BJ (cell line): Measurements from ENCODE around the gene BMERB1. TPM values are rescaled to one million over a fixed set of nuclear protein-coding genes. Genes with fewer than 3 reads are reported as not detected.
"Not testable (repeated sequence)": the region's sequence is repeated elsewhere in the genome, so short reads cannot be mapped to it uniquely, and the experiment has no call there.

Source experiments
- CTCF ChIA-PET: fragments of 350-600 bp; formaldehyde crosslinking; extraction: SDS; loops from one replicate; lab custom pipeline; 2021; ENCODE audit warnings: antibody characterized with exemption, inconsistent platforms; lab: Yijun Ruan, JAX
- POLR2A ChIA-PET: fragments of 300-600 bp; sonication (Branson Sonifier 250); formaldehyde crosslinking; extraction: SDS; loops from one replicate; lab custom pipeline; 2021; ENCODE audit warnings: antibody characterized with exemption; lab: Charles Lee
- DNase-seq: peaks from one replicate; pipeline ENCODE4 v3.0.0-alpha.2; 2011; ENCODE audit warnings: low read depth
- H3K27me3 ChIP-seq: 2 replicates; pipeline ENCODE4 v1.6.0; 2011; ENCODE audit warnings: low read length; ENCODE audit not compliant: control insufficient read depth, insufficient read depth
- H3K36me3 ChIP-seq: 2 replicates; pipeline ENCODE4 v1.5.1; 2011; ENCODE audit warnings: low read length; ENCODE audit not compliant: control insufficient read depth, insufficient read depth
- H3K4me3 ChIP-seq: 2 replicates; pipeline ENCODE4 v1.5.1; 2011; ENCODE audit warnings: low read depth, mild to moderate bottlenecking, control low read depth, low read length
- CTCF ChIP-seq: IDR thresholded peaks from 2 replicates; pipeline ENCODE4 v1.5.1; 2011; ENCODE audit warnings: low read depth, mild to moderate bottlenecking, control low read depth, inconsistent platforms, low read length, moderate library complexity; ENCODE audit not compliant: insufficient read depth
- polyA plus RNA-seq: library from polyadenylated mRNA; depleted of rRNA; stranded (reverse); fragments of >200 nt; gene quantifications from 2 replicates; pipeline ENCODE4 v1.2.3, GENCODE V29; 2011

The BMERB1 gene
- polyA plus RNA-seq, 1 experiment, result 72.8 TPM

GRCh38 chr16:15404792-15405191 is 29.6 kb upstream of the BMERB1 start:
- POLR2A ChIA-PET, result interaction anchor here (0.6 kb wide), 1 partner anchor 420 kb away, joined by 7 read pairs; no protein-coding TSS in a partner anchor
- no peak overlapping the region for H3K4me3 ChIP-seq
- no peaks in the 10 kb centered on the region for H3K27me3 ChIP-seq
- no peaks in the 10 kb centered on the region for H3K36me3 ChIP-seq
- DNase-seq, result no peak
- CTCF ChIA-PET, result interaction anchor here (0.8 kb wide), 1 partner anchor 23 kb away, joined by 6 read pairs; no protein-coding TSS in a partner anchor
- TF ChIP-seq CTCF, result no peak

GRCh38 chr16:15407756-15408155 is 26.6 kb upstream of the BMERB1 start:
- H3K36me3 ChIP-seq, CTCF ChIA-PET, H3K27me3 ChIP-seq, POLR2A ChIA-PET, DNase-seq, H3K4me3 ChIP-seq: not testable (repeated sequence)

GRCh38 chr16:15409476-15409875 is 24.9 kb upstream of the BMERB1 start:
- H3K27me3 ChIP-seq, H3K36me3 ChIP-seq, DNase-seq, POLR2A ChIA-PET, H3K4me3 ChIP-seq, CTCF ChIA-PET: not testable (repeated sequence)

- ChIA-PET CTCF (interaction anchor here (2.2 kb wide), 1 partner anchor 12 kb away, joined by 8 read pairs; no protein-coding TSS in a partner anchor), POLR2A (no interaction called here)
- DNase-seq, result peak; percentile 14
These were observed 18.8 kb upstream of the BMERB1 start for GRCh38 chr16:15415511-15415985.

GRCh38 chr16:15417197-15417596 is 17.2 kb upstream of the BMERB1 start:
- no peak for DNase-seq
- ChIA-PET POLR2A (no interaction called here), CTCF (interaction anchor here (1.5 to 2.2 kb wide), 2 partner anchors 9 to 10 kb away, joined by 3 to 8 read pairs; no protein-coding TSS in a partner anchor)
- Histone ChIP-seq H3K4me3 (no peak overlapping the region), H3K27me3 (peaks cover 1% of the 10 kb centered on the region), H3K36me3 (no peaks in the 10 kb centered on the region)
- TF ChIP-seq CTCF, result no peak

More at GRCh38 chr16:15415511-15415985, 18.8 kb upstream of the BMERB1 start:
- no peaks in the 10 kb centered on the region for H3K36me3 ChIP-seq
- no peak for TF ChIP-seq CTCF
- H3K4me3 ChIP-seq, result no peak overlapping the region
- no peaks in the 10 kb centered on the region; the same call in none of the 2 replicates for H3K27me3 ChIP-seq

- peaks cover 1% of the 10 kb centered on the region for H3K27me3 ChIP-seq
- H3K4me3 ChIP-seq, result no peak overlapping the region
- no peak for DNase-seq
- POLR2A ChIA-PET, result no interaction called here
- H3K36me3 ChIP-seq, result no peaks in the 10 kb centered on the region
- CTCF ChIA-PET, result interaction anchor here (1.0 kb wide), 1 partner anchor 8 kb away, joined by 3 read pairs; no protein-coding TSS in a partner anchor
- TF ChIP-seq CTCF, result no peak
These were observed 16.2 kb upstream of the BMERB1 start for GRCh38 chr16:15418206-15418605.

GRCh38 chr16:15421696-15422095 is 12.7 kb upstream of the BMERB1 start:
- DNase-seq, H3K27me3 ChIP-seq, H3K36me3 ChIP-seq, POLR2A ChIA-PET, CTCF ChIA-PET, H3K4me3 ChIP-seq: not testable (repeated sequence)
